MM.1S (cell line): Measurements from ENCODE around the gene TBX4.

Experiments used
- DNase-seq: peaks from one replicate; pipeline ENCODE4 v3.0.0-alpha.2; 2015
- H2AFZ ChIP-seq: fragments of 300-600 bp; sonication (generic); 2 replicates; pipeline ENCODE4 v1.6.0; 2016; ENCODE audit warnings: antibody characterized with exemption, low read length
- H3F3A ChIP-seq: fragments of 300-600 bp; sonication (generic); 2 replicates; pipeline ENCODE4 v1.6.1; 2016; ENCODE audit warnings: mild to moderate bottlenecking, antibody characterized with exemption, low read length, moderate library complexity, mixed read lengths; ENCODE audit not compliant: insufficient read depth
- H3K27ac ChIP-seq: fragments of 300-600 bp; sonication (generic); 2 replicates; pipeline ENCODE4 v1.5.1; 2016; ENCODE audit warnings: mild to moderate bottlenecking, low read length
- H3K27me3 ChIP-seq: fragments of 300-600 bp; sonication (generic); replicated peaks from 2 replicates; pipeline ENCODE4 v1.6.0; 2016; ENCODE audit warnings: low read length; ENCODE audit not compliant: insufficient read depth
- H3K36me3 ChIP-seq: fragments of 300-600 bp; sonication (generic); replicated peaks from 2 replicates; pipeline ENCODE4 v1.6.1; 2016; ENCODE audit warnings: mild to moderate bottlenecking, low read length, mixed read lengths; ENCODE audit not compliant: insufficient read depth
- H3K4me1 ChIP-seq: fragments of 300-600 bp; sonication (generic); 2 replicates; pipeline ENCODE4 v1.6.1; 2016; ENCODE audit warnings: low read length, mixed read lengths
- H3K4me2 ChIP-seq: fragments of 300-600 bp; sonication (generic); 2 replicates; pipeline ENCODE4 v1.6.0; 2016; ENCODE audit warnings: low read depth, low read length
- H3K4me3 ChIP-seq: fragments of 300-600 bp; sonication (generic); 2 replicates; pipeline ENCODE4 v1.5.1; 2016; ENCODE audit warnings: low read length, mixed read lengths
- H3K79me2 ChIP-seq: fragments of 300-600 bp; sonication (generic); 2 replicates; pipeline ENCODE4 v1.6.1; 2016; ENCODE audit warnings: mixed run types, low read length, mixed read lengths
- H3K9ac ChIP-seq: fragments of 300-600 bp; sonication (generic); 2 replicates; pipeline ENCODE4 v1.6.1; 2016; ENCODE audit warnings: low read length, mixed read lengths
- H3K9me2 ChIP-seq: fragments of 300-600 bp; sonication (generic); replicated peaks from 2 replicates; pipeline ENCODE4 v1.6.1; 2016; ENCODE audit warnings: mild to moderate bottlenecking, low read length, mixed read lengths; ENCODE audit not compliant: insufficient read depth
- H3K9me3 ChIP-seq: fragments of 300-600 bp; sonication (generic); replicated peaks from 2 replicates; pipeline ENCODE4 v1.6.1; 2016; ENCODE audit warnings: mild to moderate bottlenecking, low read length, mixed read lengths; ENCODE audit not compliant: insufficient read depth
- H4K20me1 ChIP-seq: fragments of 300-600 bp; sonication (generic); 2 replicates; pipeline ENCODE4 v1.6.1; 2016; ENCODE audit warnings: mild to moderate bottlenecking, low read length, moderate library complexity, mixed read lengths; ENCODE audit not compliant: insufficient read depth
- CTCF ChIP-seq: fragments of 300-600 bp; sonication (generic); IDR thresholded peaks from 2 replicates; pipeline ENCODE4 v1.5.1; 2016; ENCODE audit warnings: antibody characterized with exemption, low read length, mixed read lengths
- EZH2 ChIP-seq: fragments of 300-600 bp; sonication (generic); optimal IDR thresholded peaks from 2 replicates; pipeline ENCODE3; 2017; ENCODE audit warnings: low read depth, mild to moderate bottlenecking, antibody characterized with exemption, low read length, mixed read lengths
- EZH2phosphoT487 ChIP-seq: fragments of 300-600 bp; sonication (generic); IDR thresholded peaks from 2 replicates; pipeline ENCODE4 v1.6.1; 2018; ENCODE audit warnings: antibody characterized with exemption, low read length

Gene TBX4

GRCh38 chr17:61469949-61470348 is 17.7 kb downstream of the TBX4 start:
- TF ChIP-seq CTCF (no peak), EZH2phosphoT487 (no peak), EZH2 (no peak)
- H3K9me3 ChIP-seq: no peaks in the 10 kb centered on the region

GRCh38 chr17:61470530-61471136 is 18.4 kb downstream of the TBX4 start:
- no peaks in the 10 kb centered on the region for H3K9me3 ChIP-seq
- TF ChIP-seq EZH2phosphoT487 (no peak), CTCF (no peak), EZH2 (no peak)
- H3K36me3 ChIP-seq: no peaks in the 10 kb centered on the region
- H3F3A ChIP-seq: no peaks in the 10 kb centered on the region
- no peaks in the 10 kb centered on the region for H3K9me2 ChIP-seq
- H3K4me2 ChIP-seq: no peak overlapping the region
- H2AFZ ChIP-seq: no peak overlapping the region
- no peak overlapping the region for H3K27ac ChIP-seq
- no peak overlapping the region for H3K4me3 ChIP-seq
- no peaks in the 10 kb centered on the region for H3K27me3 ChIP-seq
- no peak overlapping the region for H3K9ac ChIP-seq
- DNase-seq: no peak
- H4K20me1 ChIP-seq: no peaks in the 10 kb centered on the region
- H3K79me2 ChIP-seq: no peaks in the 10 kb centered on the region
- H3K4me1 ChIP-seq: no peaks in the 10 kb centered on the region

More at GRCh38 chr17:61469949-61470348, 17.7 kb downstream of the TBX4 start:
- H3K4me1 ChIP-seq: no peaks in the 10 kb centered on the region
- no peak overlapping the region for H3K27ac ChIP-seq
- H3K4me3 ChIP-seq: no peak overlapping the region
- no peaks in the 10 kb centered on the region for H3K27me3 ChIP-seq
- no peak for DNase-seq
- no peaks in the 10 kb centered on the region for H3F3A ChIP-seq
- H2AFZ ChIP-seq: no peak overlapping the region
- no peaks in the 10 kb centered on the region for H3K36me3 ChIP-seq
- H3K4me2 ChIP-seq: no peak overlapping the region
- H3K9me2 ChIP-seq: no peaks in the 10 kb centered on the region
- no peak overlapping the region for H3K9ac ChIP-seq
- H4K20me1 ChIP-seq: no peaks in the 10 kb centered on the region
- no peaks in the 10 kb centered on the region for H3K79me2 ChIP-seq

- H3K27me3 ChIP-seq: no peaks in the 10 kb centered on the region
- H3K4me1 ChIP-seq: no peaks in the 10 kb centered on the region
- H3K79me2 ChIP-seq: no peaks in the 10 kb centered on the region
- H3K36me3 ChIP-seq: no peaks in the 10 kb centered on the region
- H3K4me2 ChIP-seq: no peak overlapping the region
- TF ChIP-seq EZH2phosphoT487: no peak
- no peak for TF ChIP-seq EZH2
- no peak for TF ChIP-seq CTCF
- no peaks in the 10 kb centered on the region for H3F3A ChIP-seq
- no peaks in the 10 kb centered on the region for H3K9me3 ChIP-seq
- no peak overlapping the region for H3K4me3 ChIP-seq
- no peak overlapping the region for H3K27ac ChIP-seq
- no peaks in the 10 kb centered on the region for H3K9me2 ChIP-seq
- no peak overlapping the region for H2AFZ ChIP-seq
- no peak overlapping the region for H3K9ac ChIP-seq
- no peaks in the 10 kb centered on the region for H4K20me1 ChIP-seq
- no peak for DNase-seq
Measured at GRCh38 chr17:61474235-61474927, 22.2 kb downstream of the TBX4 start.
